Prostate gland (tissue), 2 donors: ENCODE measurements around the gene PPP1R7.

Experiments
- CTCF ChIP-seq, 4 experiments: fragments of 200-600 bp in 2 of 4; fragments of 450-650 bp in 2 of 4; sonication (generic) in 2 of 4; IDR thresholded peaks; 1 replicate in 3 of 4; 2 replicates in 1 of 4; pipeline ENCODE4 v1.5.1; 2016 to 2019; ENCODE audit warnings: antibody characterized with exemption in 4 of 4, mild to moderate bottlenecking in 2 of 4, moderate library complexity in 2 of 4
- POLR2A ChIP-seq: fragments of 450-650 bp; IDR thresholded peaks from one replicate; pipeline ENCODE4 v1.6.1; 2016; ENCODE audit warnings: antibody characterized with exemption, mild to moderate bottlenecking
- POLR2AphosphoS5 ChIP-seq: sonication (generic); formaldehyde crosslinking; IDR thresholded peaks from one replicate; pipeline ENCODE4 v1.6.1; 2017; ENCODE audit warnings: antibody characterized with exemption

- TF ChIP-seq CTCF (IDR thresholded peaks at IDR 0.05): no peak
- TF ChIP-seq POLR2A: no peak
- TF ChIP-seq POLR2AphosphoS5: peak; percentile 76
Observed at GRCh38 chr2:241161646-241162281, 11.5 kb downstream of the PPP1R7 start.
